HCT116 (cell line): ENCODE results near the gene BLOC1S2. TPM values are rescaled to one million over a fixed set of nuclear protein-coding genes. Genes with fewer than 3 reads are reported as not detected.

Source experiments
- ATAC-seq: fragments of 200-7000 bp; cut with Tn5 transposase; 2 replicates; pipeline ENCODE4 v1.9.1; 2020; ENCODE audit warnings: mild to moderate bottlenecking, moderate library complexity
- BruUV-seq: library from RNA; stranded (reverse); fragments of 400-500 nt; replicated peaks from 2 replicates; lab custom pipeline; 2021; lab: Mats Ljungman, UMichigan
- CTCF ChIA-PET: fragments of 300-600 bp; sonication (Branson Sonifier 250); formaldehyde crosslinking; loops from one replicate; lab custom pipeline; 2021; ENCODE audit warnings: antibody characterized with exemption; lab: Charles Lee
- POLR2A ChIA-PET: fragments of 300-600, 350-600 bp; sonication (Branson Sonifier 250); formaldehyde crosslinking; loops from one replicate; lab custom pipeline; 2021; ENCODE audit warnings: antibody characterized with exemption; lab: Charles Lee
- RAD21 ChIA-PET, 2 experiments: fragments of 300-600 bp; sonication (Branson Sonifier 250); formaldehyde crosslinking; loops; one replicate each; lab custom pipeline; 2023; ENCODE audit warnings: low total read pairs in 2 of 2; ENCODE audit not compliant: uncharacterized antibody in 2 of 2, unreplicated experiment in 2 of 2, low non-redundant PET in 1 of 2; lab: Charles Lee
- DNase-seq: peaks from one replicate; pipeline ENCODE4 v3.0.0-alpha.2; 2010; ENCODE audit warnings: low read depth, low spot score
- H2AFZ ChIP-seq: fragments of 200-600 bp; shearing (Covaris generic), sonication (generic); 2 replicates; pipeline ENCODE4 v1.6.1; 2017; ENCODE audit warnings: low read depth, mixed run types, mixed read lengths, antibody characterized with exemption, low read length; ENCODE audit not compliant: poor library complexity, severe bottlenecking
- H3K27ac ChIP-seq: 2 replicates; pipeline ENCODE4 v1.5.1; 2012; ENCODE audit warnings: low read depth, low read length
- H3K27me3 ChIP-seq: fragments of 200-600 bp; sonication (generic); 2 replicates; pipeline ENCODE4 v1.6.1; 2016; ENCODE audit warnings: mixed run types, low read length, mixed read lengths; ENCODE audit not compliant: insufficient read depth
- H3K36me3 ChIP-seq, 2 experiments: fragments of 200-500 bp in 1 of 2; fragments of 200-600 bp in 1 of 2; sonication (Bioruptor generic) in 1 of 2; sonication (generic) in 1 of 2; 2 replicates each; pipeline versions ENCODE4 v1.5.1 to v1.6.1; 2014 to 2016; ENCODE audit warnings: low read length in 2 of 2, inconsistent platforms in 1 of 2, mixed read lengths in 1 of 2, mixed run types in 1 of 2; ENCODE audit not compliant: insufficient read depth in 2 of 2, control insufficient read depth in 1 of 2
- H3K4me1 ChIP-seq, 2 experiments: fragments of 200-600 bp in 1 of 2; sonication (generic) in 1 of 2; 2 replicates each; pipeline versions ENCODE4 v1.5.1 to v1.6.1; 2012 to 2017; ENCODE audit warnings: low read length in 2 of 2, inconsistent platforms in 1 of 2, mild to moderate bottlenecking in 1 of 2, mixed read lengths in 1 of 2, mixed run types in 1 of 2, moderate library complexity in 1 of 2; ENCODE audit not compliant: insufficient read depth in 2 of 2, control insufficient read depth in 1 of 2
- H3K4me2 ChIP-seq: fragments of 200-600 bp; sonication (generic); 2 replicates; pipeline ENCODE4 v1.6.1; 2017; ENCODE audit warnings: mixed run types, low read length, mixed read lengths
- H3K4me3 ChIP-seq, 2 experiments: fragments of 200-600 bp in 1 of 2; sonication (generic) in 1 of 2; replicated peaks in 1 of 2; 2 replicates each; pipeline ENCODE4 v1.5.1; 2011 to 2016; ENCODE audit warnings: low read length in 2 of 2, control low read depth in 1 of 2, low read depth in 1 of 2, mild to moderate bottlenecking in 1 of 2, mixed read lengths in 1 of 2, mixed run types in 1 of 2
- H3K79me2 ChIP-seq: fragments of 200-600 bp; sonication (generic); 2 replicates; pipeline ENCODE4 v1.6.1; 2017; ENCODE audit warnings: mild to moderate bottlenecking, mixed run types, low read length, moderate library complexity, mixed read lengths; ENCODE audit not compliant: insufficient read depth
- H3K9ac ChIP-seq: fragments of 200-600 bp; sonication (generic); 2 replicates; pipeline ENCODE4 v1.6.1; 2016; ENCODE audit warnings: low read length, mixed read lengths
- H3K9me2 ChIP-seq: fragments of 200-600 bp; sonication (generic), shearing (Covaris generic); 2 replicates; pipeline ENCODE4 v1.6.1; 2017; ENCODE audit warnings: mixed run types, mild to moderate bottlenecking, moderate library complexity; ENCODE audit not compliant: insufficient read depth
- H3K9me3 ChIP-seq, 2 experiments: fragments of 200-500 bp in 1 of 2; fragments of 200-600 bp in 1 of 2; sonication (Bioruptor generic) in 1 of 2; sonication (generic) in 1 of 2; 2 replicates each; pipeline ENCODE4 v1.6.1; 2014 to 2017; ENCODE audit warnings: low read length in 2 of 2, mixed read lengths in 2 of 2, inconsistent platforms in 1 of 2, low read depth in 1 of 2, mild to moderate bottlenecking in 1 of 2, mixed run types in 1 of 2, moderate library complexity in 1 of 2; ENCODE audit not compliant: control insufficient read depth in 1 of 2, insufficient read depth in 1 of 2
- H4K20me1 ChIP-seq: fragments of 200-600 bp; sonication (generic), shearing (Covaris generic); 2 replicates; pipeline ENCODE4 v1.6.1; 2017; ENCODE audit warnings: mixed run types, mild to moderate bottlenecking, moderate library complexity; ENCODE audit not compliant: insufficient read depth
- ATF3 ChIP-seq: IDR thresholded peaks from 2 replicates; pipeline ENCODE4 v1.6.1; 2012
- EGR1 ChIP-seq: IDR thresholded peaks from 2 replicates; pipeline ENCODE4 v1.6.1; 2012; ENCODE audit warnings: low read depth
- POLR2A ChIP-seq: IDR thresholded peaks from 2 replicates; pipeline ENCODE4 v1.7.0; 2011; ENCODE audit warnings: borderline replicate concordance; ENCODE audit not compliant: insufficient read depth, insufficient read length; ENCODE audit errors: extremely low read depth
- SP1 ChIP-seq: IDR thresholded peaks from 2 replicates; pipeline ENCODE4 v1.6.1; 2012; ENCODE audit warnings: low read depth
- SRF ChIP-seq: IDR thresholded peaks from 2 replicates; pipeline ENCODE4 v1.6.1; 2012; ENCODE audit warnings: low read depth
- TCF7L2 ChIP-seq: IDR thresholded peaks from 2 replicates; pipeline ENCODE4 v1.7.0; 2011; ENCODE audit warnings: borderline replicate concordance, inconsistent platforms; ENCODE audit not compliant: insufficient read depth, insufficient read length; ENCODE audit errors: extremely low read depth
- ZFX ChIP-seq: fragments of 450-650 bp; IDR thresholded peaks from 2 replicates; pipeline ENCODE4 v1.6.1; 2017
- ZNF274 ChIP-seq: fragments of 200-500 bp; sonication (Bioruptor generic); IDR thresholded peaks from 2 replicates; pipeline ENCODE4 v1.6.1; 2014; ENCODE audit warnings: mild to moderate bottlenecking, low read depth, low read length, inconsistent platforms
- intact Hi-C: fragments of 100-400 bp; cut with micrococcal nuclease; formaldehyde crosslinking; loops from 2 replicates; pipeline ENCODE4 v1.10.0; 2022
- total RNA-seq: library from RNA; stranded (reverse); gene quantifications from one replicate; pipeline ENCODE4 v1.2.1, GENCODE V29; 2021; ENCODE audit not compliant: unreplicated experiment
- TF ChIP-seq, protein P1 (sequence below): IDR thresholded peaks from 2 replicates; pipeline ENCODE4 v1.6.1; 2012; ENCODE audit warnings: low read depth

The BLOC1S2 gene
- total RNA-seq, 1 experiment from 2014 or later: 54.6 TPM

DNA sequence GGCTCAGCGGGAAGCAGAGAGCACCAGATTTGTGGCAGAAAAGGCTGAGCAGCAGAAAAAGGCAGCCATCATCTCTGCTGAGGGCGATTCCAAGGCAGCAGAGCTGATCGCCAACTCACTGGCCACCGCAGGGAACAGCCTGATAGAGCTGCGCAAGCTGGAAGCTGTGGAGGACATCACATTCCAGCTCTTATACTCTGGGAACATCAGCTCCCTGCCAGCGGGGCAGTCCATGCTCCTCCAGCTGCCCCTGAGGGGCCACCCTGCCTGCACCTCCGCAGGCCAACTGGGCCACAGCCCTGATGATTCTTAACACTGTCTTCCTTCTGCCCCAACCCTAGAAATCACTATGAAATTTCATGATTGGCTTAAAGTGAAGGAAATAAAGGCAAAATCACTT is 37.7 kb downstream of the BLOC1S2 start:
- Histone ChIP-seq H2AFZ (no peak overlapping the region), H3K9me3 (no peaks in the 10 kb centered on the region)

More for the DNA sequence above, 37.7 kb downstream of the BLOC1S2 start:
- H4K20me1 ChIP-seq: no peaks in the 10 kb centered on the region
- no peaks in the 10 kb centered on the region for H3K79me2 ChIP-seq
- DNase-seq: no peak
- BruUV-seq: no TSS peak
- no peak overlapping the region for H3K27ac ChIP-seq
- no peak for TF ChIP-seq ZNF274
- TF ChIP-seq TCF7L2: no peak
- TF ChIP-seq SP1: no peak
- no peak for TF ChIP-seq ATF3
- TF ChIP-seq SRF: no peak
- no peak for TF ChIP-seq POLR2A
- no peak for TF ChIP-seq ZFX
- TF ChIP-seq, protein P1, sequence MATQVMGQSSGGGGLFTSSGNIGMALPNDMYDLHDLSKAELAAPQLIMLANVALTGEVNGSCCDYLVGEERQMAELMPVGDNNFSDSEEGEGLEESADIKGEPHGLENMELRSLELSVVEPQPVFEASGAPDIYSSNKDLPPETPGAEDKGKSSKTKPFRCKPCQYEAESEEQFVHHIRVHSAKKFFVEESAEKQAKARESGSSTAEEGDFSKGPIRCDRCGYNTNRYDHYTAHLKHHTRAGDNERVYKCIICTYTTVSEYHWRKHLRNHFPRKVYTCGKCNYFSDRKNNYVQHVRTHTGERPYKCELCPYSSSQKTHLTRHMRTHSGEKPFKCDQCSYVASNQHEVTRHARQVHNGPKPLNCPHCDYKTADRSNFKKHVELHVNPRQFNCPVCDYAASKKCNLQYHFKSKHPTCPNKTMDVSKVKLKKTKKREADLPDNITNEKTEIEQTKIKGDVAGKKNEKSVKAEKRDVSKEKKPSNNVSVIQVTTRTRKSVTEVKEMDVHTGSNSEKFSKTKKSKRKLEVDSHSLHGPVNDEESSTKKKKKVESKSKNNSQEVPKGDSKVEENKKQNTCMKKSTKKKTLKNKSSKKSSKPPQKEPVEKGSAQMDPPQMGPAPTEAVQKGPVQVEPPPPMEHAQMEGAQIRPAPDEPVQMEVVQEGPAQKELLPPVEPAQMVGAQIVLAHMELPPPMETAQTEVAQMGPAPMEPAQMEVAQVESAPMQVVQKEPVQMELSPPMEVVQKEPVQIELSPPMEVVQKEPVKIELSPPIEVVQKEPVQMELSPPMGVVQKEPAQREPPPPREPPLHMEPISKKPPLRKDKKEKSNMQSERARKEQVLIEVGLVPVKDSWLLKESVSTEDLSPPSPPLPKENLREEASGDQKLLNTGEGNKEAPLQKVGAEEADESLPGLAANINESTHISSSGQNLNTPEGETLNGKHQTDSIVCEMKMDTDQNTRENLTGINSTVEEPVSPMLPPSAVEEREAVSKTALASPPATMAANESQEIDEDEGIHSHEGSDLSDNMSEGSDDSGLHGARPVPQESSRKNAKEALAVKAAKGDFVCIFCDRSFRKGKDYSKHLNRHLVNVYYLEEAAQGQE: no peak
- no peak for TF ChIP-seq EGR1
- TF ChIP-seq, all 23 proteins: peak for 0
- CTCF ChIA-PET: no interaction called here
- POLR2A ChIA-PET: no interaction called here
- no peak for ATAC-seq
- H3K27me3 ChIP-seq: no peaks in the 10 kb centered on the region
- H3K9ac ChIP-seq: no peak overlapping the region
- H3K4me2 ChIP-seq: no peak overlapping the region
- intact Hi-C loops: no loop called here
- H3K4me3 ChIP-seq: no peak overlapping the region
- H3K4me1 ChIP-seq: no peaks in the 10 kb centered on the region
- RAD21 ChIA-PET: no interaction called here
- no peaks in the 10 kb centered on the region for H3K9me2 ChIP-seq
- peaks cover 40 to 41% of the 10 kb centered on the region in 2 experiments for H3K36me3 ChIP-seq
